NCI-H526 (cell line): ENCODE data around the gene LTN1.

Experiments used
- DNase-seq, 2 experiments: peaks; one replicate each; lab custom pipeline; 2025; lab: John Stamatoyannopoulos, UW

LTN1 gene

GRCh38 chr21:28927130-28927529, 65.5 kb downstream of the LTN1 start:
- DNase-seq, result no peak

- DNase-seq, result no peak
Observed at GRCh38 chr21:28923439-28923975, 69.2 kb downstream of the LTN1 start.

- DNase-seq, result no peak
Observed at GRCh38 chr21:28922368-28922767, 70.3 kb downstream of the LTN1 start.

- no peak for DNase-seq
Observed at GRCh38 chr21:28916150-28916893, 76.4 kb downstream of the LTN1 start.

- DNase-seq, result no peak
Observed at GRCh38 chr21:28913071-28913470, 79.6 kb downstream of the LTN1 start.

- DNase-seq, result no peak
Observed at GRCh38 chr21:28910280-28910887, 82.3 kb downstream of the LTN1 start.

- no peak for DNase-seq
Observed at GRCh38 chr21:28908351-28908750, 84.3 kb downstream of the LTN1 start.

- no peak for DNase-seq
Observed at GRCh38 chr21:28906841-28907240, 85.8 kb downstream of the LTN1 start.

- DNase-seq, result no peak
Observed at GRCh38 chr21:28906236-28906635, 86.4 kb downstream of the LTN1 start.

GRCh38 chr21:28904961-28905435, 87.7 kb downstream of the LTN1 start:
- DNase-seq, result no peak

- no peak for DNase-seq
Observed at GRCh38 chr21:28903448-28903847, 89.2 kb downstream of the LTN1 start.

GRCh38 chr21:28900481-28900880, 92.2 kb downstream of the LTN1 start:
- no peak for DNase-seq

GRCh38 chr21:28899744-28900143, 92.9 kb downstream of the LTN1 start:
- no peak for DNase-seq

GRCh38 chr21:28899220-28899619, 93.5 kb downstream of the LTN1 start:
- DNase-seq, result no peak

- no peak for DNase-seq
Observed at GRCh38 chr21:28893687-28894086, 99.0 kb downstream of the LTN1 start.

- DNase-seq, result no peak
Observed at GRCh38 chr21:28892199-28893111, 100.2 kb downstream of the LTN1 start.

GRCh38 chr21:28885853-28886177, 106.9 kb downstream of the LTN1 start:
- no peak for DNase-seq

- DNase-seq, result peak; percentile 79 to 92
Observed at GRCh38 chr21:28884976-28885852, 107.5 kb downstream of the LTN1 start.

GRCh38 chr21:28884481-28884880, 108.2 kb downstream of the LTN1 start:
- peak in 1 of 2 experiments; percentile 17 for DNase-seq

- no peak for DNase-seq
Observed at GRCh38 chr21:28883931-28884330, 108.7 kb downstream of the LTN1 start.

- no peak for DNase-seq
Observed at GRCh38 chr21:28882345-28882744, 110.3 kb downstream of the LTN1 start.
